GM10266 (cell line): ENCODE measurements around the gene CORO2B.

Source experiments
- DNase-seq: peaks from one replicate; pipeline ENCODE4 v3.0.0; 2012; ENCODE audit errors: extremely low spot score
- CTCF ChIP-seq: IDR thresholded peaks from 2 replicates; pipeline ENCODE4 v1.5.1; 2012; ENCODE audit warnings: mild to moderate bottlenecking, low read depth; ENCODE audit not compliant: control insufficient read depth, insufficient read depth; ENCODE audit errors: missing control alignments

The CORO2B gene

DNA sequence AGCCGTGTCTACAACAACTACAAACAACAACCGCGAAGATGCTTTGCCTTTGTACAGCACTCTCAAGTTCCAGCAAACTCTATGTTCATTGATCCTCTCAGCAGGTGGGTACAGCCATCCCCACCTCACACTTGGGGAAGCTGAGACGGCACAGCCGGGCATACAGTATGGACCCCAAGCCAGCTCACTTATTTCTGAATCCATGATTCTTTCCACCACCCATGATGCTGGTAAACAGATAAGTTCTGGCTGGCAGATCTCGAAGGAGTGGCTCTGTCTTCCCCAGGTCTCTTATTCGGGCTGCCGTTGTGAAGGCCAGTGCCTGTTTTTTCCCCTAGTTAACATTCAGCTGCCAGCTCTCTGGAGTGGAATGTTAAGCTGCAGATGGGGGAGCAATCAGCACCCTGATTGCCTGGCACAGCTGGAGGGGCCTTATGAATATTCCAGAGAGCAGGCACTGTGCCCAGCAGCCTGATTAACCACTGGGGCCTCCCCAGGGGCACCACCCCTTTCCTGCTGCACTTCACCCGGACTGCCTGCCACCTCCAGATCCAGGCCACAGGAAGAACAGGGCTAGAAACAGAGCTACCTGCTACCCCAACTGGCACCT lies 73.2 kb downstream of the CORO2B start:
- no peak for TF ChIP-seq CTCF
- DNase-seq = no peak

- DNase-seq = no peak
- TF ChIP-seq CTCF = no peak
These were observed 74.3 kb downstream of the CORO2B start for GRCh38 chr15:68653031-68653635.

DNA sequence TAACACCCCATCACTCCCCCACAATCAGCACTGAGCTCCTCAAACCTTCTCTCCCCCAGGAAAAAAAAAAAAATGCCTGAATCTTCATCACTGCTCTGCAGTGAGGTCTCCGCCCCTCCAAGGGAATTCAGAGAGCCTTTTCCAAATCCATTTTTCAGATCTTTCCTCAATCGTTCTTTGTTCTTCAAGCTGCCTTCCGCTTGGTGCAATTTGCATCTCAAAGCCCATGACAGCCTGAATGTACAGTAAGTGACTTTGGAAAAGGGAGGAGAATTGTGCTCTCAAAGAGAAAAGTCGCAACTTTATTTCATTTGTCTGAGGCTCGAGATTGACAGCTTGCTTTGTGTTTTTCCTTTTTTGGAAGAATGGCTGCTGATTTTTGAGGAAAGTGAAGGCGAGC lies 75.0 kb downstream of the CORO2B start:
- DNase-seq = no peak
- TF ChIP-seq CTCF = no peak

DNA sequence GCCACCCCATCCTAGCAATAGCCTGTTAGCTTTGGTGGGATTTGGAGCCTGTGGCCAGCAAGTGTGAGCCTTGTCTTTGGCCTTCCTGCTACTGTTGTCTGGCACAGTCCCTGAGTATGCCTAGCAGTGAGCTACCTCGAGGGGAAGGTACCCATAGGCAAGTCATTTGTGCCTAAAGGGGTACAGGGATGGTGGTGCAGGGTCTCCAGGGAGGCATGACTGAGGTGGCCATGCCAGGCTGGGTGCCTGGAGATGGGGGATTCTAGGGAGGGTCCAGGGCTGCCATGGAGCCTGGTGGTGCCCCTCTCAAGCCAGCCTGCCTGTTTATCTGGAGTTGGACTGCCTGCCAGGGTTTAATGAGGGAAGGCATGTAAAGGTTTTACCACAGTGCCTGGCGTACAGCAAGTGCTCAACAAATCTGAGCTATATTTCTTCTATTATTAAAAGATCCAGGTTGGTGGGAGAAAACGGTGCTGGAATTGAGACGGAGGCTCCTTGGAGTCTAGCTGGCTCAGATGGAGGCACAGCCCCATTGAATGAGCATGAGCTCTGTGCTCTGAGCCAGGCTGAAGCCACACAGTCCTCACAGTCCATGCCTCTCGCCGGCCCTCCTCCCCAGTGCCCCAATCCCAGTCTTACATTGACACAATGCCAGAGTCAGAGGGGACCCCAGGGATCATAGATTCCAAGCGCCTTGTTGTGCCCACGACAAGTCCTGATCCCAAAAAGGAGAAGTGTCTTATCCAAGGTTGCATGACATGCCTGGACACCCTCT lies 76.2 kb downstream of the CORO2B start:
- TF ChIP-seq CTCF = no peak

DNA sequence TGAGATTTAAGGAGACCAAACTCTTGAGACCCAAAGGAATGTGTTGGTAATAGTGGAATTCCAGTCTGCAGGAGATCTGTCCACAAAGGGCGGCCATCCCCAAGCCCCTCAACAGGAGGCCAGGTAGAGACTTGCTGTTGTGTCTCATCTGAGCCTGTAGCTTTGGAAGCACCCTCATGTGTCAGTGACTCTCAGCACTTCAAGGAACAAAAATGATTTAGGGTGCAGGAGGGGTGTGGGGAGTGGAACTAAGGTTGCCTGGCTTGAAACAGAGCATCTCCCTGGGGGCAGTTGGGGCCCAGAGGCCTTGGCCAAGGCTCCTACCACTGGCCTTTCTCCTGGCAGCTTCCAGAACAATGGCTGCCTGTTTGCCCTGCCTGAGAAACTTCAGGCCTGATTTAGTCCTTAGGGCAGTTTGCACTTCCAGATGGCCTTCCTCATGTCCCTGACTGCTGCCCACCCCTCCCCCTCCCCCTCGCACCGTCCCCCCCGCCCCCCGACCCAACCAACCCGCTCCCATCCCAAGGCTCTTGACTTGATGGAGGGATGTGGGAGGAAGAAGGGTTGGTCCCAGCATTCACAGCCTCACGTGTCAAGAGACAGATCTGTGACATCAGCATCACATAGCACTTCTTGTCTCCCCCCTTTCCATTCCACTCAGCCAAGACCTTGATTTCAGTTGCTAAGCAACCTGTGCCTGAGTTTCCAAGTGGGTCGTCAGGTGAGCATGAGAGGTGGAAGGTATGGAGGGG lies 77.1 kb downstream of the CORO2B start:
- no peak for DNase-seq
- TF ChIP-seq CTCF = no peak

More for the DNA sequence above, 76.2 kb downstream of the CORO2B start:
- DNase-seq = no peak

DNA sequence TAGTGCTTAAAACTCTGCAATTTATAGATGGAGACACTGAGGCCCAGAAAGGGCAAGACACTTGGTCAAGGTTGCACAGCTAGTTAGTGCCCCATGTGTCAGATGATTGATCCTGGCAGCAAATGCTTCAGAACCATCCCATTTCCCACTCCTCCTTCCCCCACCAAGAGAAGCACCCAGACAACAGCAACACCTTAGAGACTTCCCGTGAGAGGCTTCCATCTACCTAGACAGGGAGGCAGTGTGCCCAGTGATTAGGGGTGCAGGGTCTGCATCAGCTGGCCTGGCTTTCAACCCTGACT lies 77.6 kb downstream of the CORO2B start:
- TF ChIP-seq CTCF = no peak
- DNase-seq = no peak
